ENCODE results near the gene RFX5. TPM values are rescaled to one million over a fixed set of nuclear protein-coding genes. Genes with fewer than 3 reads are reported as not detected.
"Not testable (repeated sequence)": the region's sequence is repeated elsewhere in the genome, so short reads cannot be mapped to it uniquely, and the experiment has no call there.

The RFX5 gene
- total and polyA plus RNA-seq, 2 of the 13 experiments (the other 11 are each of a cell fraction or from before 2014, with no cell fraction given): 17.9 to 36.2 TPM

DNA sequence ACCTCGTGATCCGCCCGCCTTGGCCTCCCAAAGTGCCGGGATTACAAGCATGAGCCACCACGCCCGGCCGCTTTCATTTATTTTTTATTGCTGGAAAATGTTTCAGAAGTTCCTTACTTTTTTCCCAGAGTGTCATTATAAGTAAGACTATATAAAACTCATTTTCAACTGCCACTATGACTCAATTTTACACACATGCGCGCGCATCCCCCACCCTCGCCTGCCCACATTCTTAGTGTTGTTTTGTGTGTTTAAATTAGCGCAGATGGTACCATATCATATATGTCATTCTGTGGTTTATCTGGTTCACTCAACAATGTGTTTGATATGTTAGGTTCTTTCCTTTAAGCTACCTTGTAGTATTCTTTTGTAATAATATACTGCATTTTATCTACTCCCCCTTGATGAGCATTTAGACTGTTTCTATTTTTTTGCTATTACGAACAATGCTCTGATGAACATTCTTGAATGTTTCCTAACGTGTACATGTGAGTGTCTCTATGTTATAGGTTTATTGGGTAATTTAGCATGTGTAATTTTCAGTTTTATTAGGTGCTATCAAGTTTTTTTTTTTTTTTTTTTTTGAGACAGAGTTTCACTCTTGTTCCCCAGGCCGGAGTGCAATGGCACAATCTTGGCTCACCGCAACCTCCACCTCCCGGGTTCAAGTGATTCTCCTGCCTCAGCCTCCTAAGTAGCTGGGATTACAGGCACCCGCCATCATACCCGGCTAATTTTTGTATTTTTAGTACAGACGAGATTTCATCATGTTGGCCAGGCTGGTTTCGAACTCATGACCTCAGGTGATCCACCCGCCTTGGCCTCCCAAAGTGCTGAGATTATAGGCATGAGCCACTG is 43.4 kb upstream of the RFX5 start:
- H3K27me3 ChIP-seq (ENCODE audit: control insufficient read depth in 1 of 2, insufficient read depth in 2 of 2, low read length in 2 of 2); H3K4me2 ChIP-seq (ENCODE audit: low read depth, low read length); CTCF ChIA-PET (ENCODE audit: low intra/inter-chr PET ratio, low total read pairs); H3K36me3 ChIP-seq (replicated peaks in 1 of 2; ENCODE audit: control insufficient read depth in 1 of 2, insufficient read depth in 2 of 2, low read length in 2 of 2); H3K9me3 ChIP-seq (ENCODE audit: low read length); H4K20me1 ChIP-seq (ENCODE audit: insufficient read depth, low read length); BruUV-seq (replicated peaks); H2AFZ ChIP-seq (ENCODE audit: low read length); intact Hi-C loops (cut with micrococcal nuclease; ENCODE audit: unreplicated experiment); H3K79me2 ChIP-seq (ENCODE audit: insufficient read depth, low read length); FAIRE-seq; H3K9ac ChIP-seq (ENCODE audit: insufficient read depth, low read depth, low read length); ATAC-seq; H3K27ac ChIP-seq (ENCODE audit: extremely low read length, insufficient read depth, low read length); POLR2A ChIA-PET; H3K4me3 ChIP-seq (replicated peaks in 1 of 3; ENCODE audit: insufficient read depth in 1 of 3, low read depth in 2 of 3, low read length in 3 of 3); H3K4me1 ChIP-seq (ENCODE audit: insufficient read depth, low read length); in situ Hi-C loops (cut with HindIII; ENCODE audit: extremely low pct_ligation_motif_present, low pct_unique_long_range_greater_than_20kb); DNase-seq (ENCODE audit: low spot score): not testable (repeated sequence)
- 72% methylated on average over 22 of the region's 22 CpGs for WGBS (ENCODE audit: low lambda C conversion rate)

DNA sequence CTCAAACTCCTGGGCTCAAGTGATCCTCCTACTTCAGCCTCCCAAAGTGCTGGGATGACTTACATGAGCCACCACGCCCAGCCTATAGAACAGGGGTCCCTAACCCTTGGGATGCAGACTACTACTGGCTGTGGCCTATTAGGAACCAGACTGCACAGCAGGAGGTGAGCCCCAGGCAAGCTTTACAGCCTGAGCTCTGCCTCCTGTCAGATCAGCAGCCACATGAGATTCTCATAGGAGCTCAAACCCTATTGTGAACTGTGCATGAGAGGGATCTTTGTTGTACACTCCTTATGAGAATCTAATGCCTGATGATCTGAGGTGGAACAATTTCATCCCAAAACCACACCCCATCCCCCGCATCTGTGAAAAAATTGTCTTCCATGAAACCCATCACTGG is 39.0 kb upstream of the RFX5 start:
- Histone ChIP-seq H3K27ac (ENCODE audit: extremely low read length, insufficient read depth, low read length) (no peak overlapping the region), H3K27me3 (ENCODE audit: control insufficient read depth in 1 of 2, insufficient read depth in 2 of 2, low read length in 2 of 2) (peaks cover 2 to 5% of the 10 kb centered on the region in 2 experiments; a peak in 1 of 5 replicates), H3K79me2 (ENCODE audit: insufficient read depth, low read length) (no peaks in the 10 kb centered on the region), H2AFZ (ENCODE audit: low read length) (no peak overlapping the region), H3K4me1 (ENCODE audit: insufficient read depth, low read length) (peaks cover 4% of the 10 kb centered on the region; the same call in 1 of the 2 replicates), H3K9me3 (ENCODE audit: low read length) (no peaks in the 10 kb centered on the region), H3K9ac (ENCODE audit: insufficient read depth, low read depth, low read length) (no peak overlapping the region), H4K20me1 (ENCODE audit: insufficient read depth, low read length) (no peaks in the 10 kb centered on the region), H3K36me3 (replicated peaks in 1 of 2; ENCODE audit: control insufficient read depth in 1 of 2, insufficient read depth in 2 of 2, low read length in 2 of 2) (no peaks in the 10 kb centered on the region), H3K4me3 (replicated peaks in 1 of 3; ENCODE audit: insufficient read depth in 1 of 3, low read depth in 2 of 3, low read length in 3 of 3) (no peak overlapping the region), H3K4me2 (ENCODE audit: low read depth, low read length) (no peak overlapping the region)
- ChIA-PET POLR2A (interaction anchor here (2.3 kb wide), 1 partner anchor 13 kb away, joined by 8 read pairs; the partner anchor contains the start of gene SELENBP1), CTCF (ENCODE audit: low intra/inter-chr PET ratio, low total read pairs) (no interaction called here)
- intact Hi-C loops (cut with micrococcal nuclease; ENCODE audit: unreplicated experiment) (no loop called here), in situ Hi-C loops (cut with HindIII; ENCODE audit: extremely low pct_ligation_motif_present, low pct_unique_long_range_greater_than_20kb) (no loop called here)
- DNase-seq (ENCODE audit: low spot score) (no peak), FAIRE-seq (no peak), ATAC-seq (no peak)
- no TSS peak for BruUV-seq (replicated peaks)
- no peak for TF ChIP-seq MZF1 (CRISPR knock-in tag; IDR thresholded peaks at IDR 0.05; ENCODE audit: borderline replicate concordance)
- TF ChIP-seq SIX4 (CRISPR knock-in tag; IDR thresholded peaks at IDR 0.05): no peak
- TF ChIP-seq ATM (IDR thresholded peaks at IDR 0.05; ENCODE audit: borderline replicate concordance): no peak
- no peak for TF ChIP-seq ZNF549 (CRISPR knock-in tag; IDR thresholded peaks at IDR 0.05)
- TF ChIP-seq RAD21 (CRISPR knock-in tag; IDR thresholded peaks at IDR 0.05): no peak
- TF ChIP-seq HNRNPUL1 (IDR thresholded peaks at IDR 0.05; ENCODE audit: low read depth, low read length): no peak
- no peak for TF ChIP-seq EZH2 (conservative IDR thresholded peaks at IDR 0.05; ENCODE audit: low read depth, low read length)
- no peak for TF ChIP-seq SOX13 (IDR thresholded peaks at IDR 0.05)
- no peak for TF ChIP-seq SOX13 (CRISPR knock-in tag; conservative IDR thresholded peaks at IDR 0.05 in 1 of 2, IDR thresholded peaks at IDR 0.05 in 1 of 2)
- TF ChIP-seq, protein P1, sequence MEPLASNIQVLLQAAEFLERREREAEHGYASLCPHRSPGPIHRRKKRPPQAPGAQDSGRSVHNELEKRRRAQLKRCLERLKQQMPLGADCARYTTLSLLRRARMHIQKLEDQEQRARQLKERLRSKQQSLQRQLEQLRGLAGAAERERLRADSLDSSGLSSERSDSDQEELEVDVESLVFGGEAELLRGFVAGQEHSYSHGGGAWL (CRISPR knock-in tag; IDR thresholded peaks at IDR 0.05): no peak
- TF ChIP-seq, protein P2, sequence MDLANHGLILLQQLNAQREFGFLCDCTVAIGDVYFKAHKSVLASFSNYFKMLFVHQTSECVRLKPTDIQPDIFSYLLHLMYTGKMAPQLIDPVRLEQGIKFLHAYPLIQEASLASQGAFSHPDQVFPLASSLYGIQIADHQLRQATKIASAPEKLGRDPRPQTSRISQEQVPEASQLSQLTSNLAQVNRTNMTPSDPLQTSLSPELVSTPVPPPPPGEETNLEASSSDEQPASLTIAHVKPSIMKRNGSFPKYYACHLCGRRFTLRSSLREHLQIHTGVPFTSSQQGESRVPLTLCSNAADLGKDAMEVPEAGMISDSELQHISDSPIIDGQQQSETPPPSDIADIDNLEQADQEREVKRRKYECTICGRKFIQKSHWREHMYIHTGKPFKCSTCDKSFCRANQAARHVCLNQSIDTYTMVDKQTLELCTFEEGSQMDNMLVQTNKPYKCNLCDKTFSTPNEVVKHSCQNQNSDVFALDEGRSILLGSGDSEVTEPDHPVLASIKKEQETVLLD (CRISPR knock-in tag; IDR thresholded peaks at IDR 0.05; ENCODE audit: low read depth): no peak
- TF ChIP-seq PHF8 (CRISPR knock-in tag; IDR thresholded peaks at IDR 0.05): no peak
- TF ChIP-seq ZNF557 (CRISPR knock-in tag; IDR thresholded peaks at IDR 0.05): no peak
- 33% methylated on average over 2 of the region's 2 CpGs for WGBS (ENCODE audit: low lambda C conversion rate)

Measured in HepG2 (cell line).